Measurements from ENCODE around the gene TMEM98.

GRCh38 chr17:32931686-32932085 lies 3.7 kb downstream of the TMEM98 start:
- no peak for TF ChIP-seq EZH2 (IDR thresholded peaks at IDR 0.05; ENCODE audit: borderline replicate concordance, low read depth, low read length, severe bottlenecking)
- TF ChIP-seq CTCF (IDR thresholded peaks at IDR 0.05; ENCODE audit: borderline replicate concordance, extremely low read depth, low read length, poor library complexity, severe bottlenecking): no peak

Measured in DND-41 (cell line).